K562 (cell line): ENCODE data around the gene SRGAP2B. TPM values are rescaled to one million over a fixed set of nuclear protein-coding genes. Genes with fewer than 3 reads are reported as not detected.
"Not testable (repeated sequence)": the region's sequence is repeated elsewhere in the genome, so short reads cannot be mapped to it uniquely, and the experiment has no call there.

ENCODE experiments used
- ATAC-seq: fragments of 200-7000 bp; cut with Tn5 transposase; 3 replicates; pipeline ENCODE4 v1.9.1; 2020; ENCODE audit warnings: moderate library complexity
- BruUV-seq: library from RNA; stranded (reverse); fragments of 400-500 nt; replicated peaks from 2 replicates; lab custom pipeline; 2021; lab: Mats Ljungman, UMichigan
- CTCF ChIA-PET: fragments of 300-600 bp; formaldehyde crosslinking; extraction: SDS; loops from one replicate; lab custom pipeline; 2021; ENCODE audit warnings: low intra/inter-chr PET ratio; lab: Yijun Ruan, JAX
- POLR2A ChIA-PET: fragments of 300-600, 350-650 bp; sonication (Branson Sonifier 250); formaldehyde crosslinking; extraction: SDS; loops from one replicate; lab custom pipeline; 2021; ENCODE audit warnings: antibody characterized with exemption, inconsistent platforms; lab: Yijun Ruan, JAX
- DNase-seq, 4 experiments: peaks; one replicate each; pipeline versions ENCODE4 v3.0.0 to v3.0.0-alpha.2; 2011 to 2018; ENCODE audit warnings: low spot score in 3 of 4, mixed read lengths in 3 of 4; ENCODE audit errors: extremely low read depth in 1 of 4
- FAIRE-seq: peaks from 2 replicates; lab custom pipeline; 2011; peaks lifted over from hg19 to GRCh38; lab: Jason Lieb, UNC
- H2AFZ ChIP-seq: 2 replicates; pipeline ENCODE4 v1.6.0; 2011; ENCODE audit warnings: low read depth, low read length, control low read depth, inconsistent platforms
- H3K27ac ChIP-seq: fragments of 200-600 bp; 3 replicates; pipeline ENCODE4 v1.8.0; 2011; ENCODE audit warnings: low read depth, mild to moderate bottlenecking, control low read depth, inconsistent platforms, low read length, moderate library complexity, mixed read lengths; ENCODE audit errors: extremely low read depth
- H3K27me3 ChIP-seq, 2 experiments: fragments of 300-600 bp in 1 of 2; 2 replicates in 1 of 2; 3 replicates in 1 of 2; pipeline versions ENCODE4 v1.6.0 to v1.8.0; 2011; ENCODE audit warnings: inconsistent platforms in 2 of 2, low read length in 2 of 2, mild to moderate bottlenecking in 1 of 2, mixed read lengths in 1 of 2, moderate library complexity in 1 of 2; ENCODE audit not compliant: control insufficient read depth in 2 of 2, insufficient read depth in 2 of 2
- H3K36me3 ChIP-seq: fragments of 300-600 bp; 3 replicates; pipeline ENCODE4 v1.8.0; 2011; ENCODE audit warnings: mild to moderate bottlenecking, low read length, inconsistent platforms; ENCODE audit not compliant: control insufficient read depth, insufficient read depth
- H3K4me1 ChIP-seq, 2 experiments: fragments of 200-600 bp in 1 of 2; replicated peaks in 1 of 2; 2 replicates in 1 of 2; 3 replicates in 1 of 2; pipeline versions ENCODE4 v1.5.1 to v1.8.0; 2011; ENCODE audit warnings: inconsistent platforms in 2 of 2, low read length in 2 of 2, mild to moderate bottlenecking in 1 of 2, mixed read lengths in 1 of 2, moderate library complexity in 1 of 2; ENCODE audit not compliant: control insufficient read depth in 2 of 2, insufficient read depth in 2 of 2
- H3K4me2 ChIP-seq: 2 replicates; pipeline ENCODE4 v1.6.1; 2011; ENCODE audit warnings: low read length, control low read depth, inconsistent platforms, mixed read lengths; ENCODE audit not compliant: insufficient read depth
- H3K4me3 ChIP-seq: fragments of 200-600 bp; sonication (generic), shearing (Covaris generic); 2 replicates; pipeline ENCODE4 v1.5.1; 2016; ENCODE audit warnings: control low read depth, inconsistent platforms
- H3K79me2 ChIP-seq: fragments of 200-600 bp; 3 replicates; pipeline ENCODE4 v1.8.0; 2011; ENCODE audit warnings: low read length, inconsistent platforms; ENCODE audit not compliant: control insufficient read depth, insufficient read depth
- H3K9ac ChIP-seq, 2 experiments: 2 replicates each; pipeline versions ENCODE4 v1.6.0 to v1.6.1; 2011; ENCODE audit warnings: low read depth in 2 of 2, low read length in 2 of 2, control low read depth in 1 of 2, inconsistent platforms in 1 of 2, mild to moderate bottlenecking in 1 of 2, mixed read lengths in 1 of 2; ENCODE audit not compliant: insufficient read depth in 1 of 2
- H3K9me1 ChIP-seq: one replicate; pipeline ENCODE4 v1.6.0; 2011; ENCODE audit warnings: inconsistent platforms, mild to moderate bottlenecking, low read length, moderate library complexity; ENCODE audit not compliant: control insufficient read depth, insufficient read depth
- H3K9me3 ChIP-seq: replicated peaks from 2 replicates; pipeline ENCODE4 v1.5.1; 2011; ENCODE audit warnings: low read depth, low read length, inconsistent platforms; ENCODE audit not compliant: control insufficient read depth, insufficient read depth
- H4K20me1 ChIP-seq: replicated peaks from 2 replicates; pipeline ENCODE4 v1.6.1; 2011; ENCODE audit warnings: low read length, inconsistent platforms, mixed read lengths; ENCODE audit not compliant: control insufficient read depth, insufficient read depth
- WGBS: fragments of 100-300 bp; shearing (Covaris generic); methylation state at CpG from one replicate; pipeline ENCODE4 v1.1.6; 2016; ENCODE audit warnings: low coverage, mixed read lengths; ENCODE audit not compliant: insufficient coverage; ENCODE audit errors: missing lambda C conversion rate; 5-methylcytosine and 5-hydroxymethylcytosine counted together
- in situ Hi-C: fragments of 300-500 bp; cut with MboI; formaldehyde crosslinking; loops from 4 replicates; pipeline ENCODE4 v1.15.0; 2018; ENCODE audit warnings: inconsistent platforms, mixed read lengths
- intact Hi-C: fragments of 100-400 bp; cut with micrococcal nuclease; formaldehyde crosslinking; loops from 2 replicates; pipeline ENCODE4 v1.14.2; 2022
- polyA plus RNA-seq, 8 experiments: library from polyadenylated mRNA; depleted of rRNA in 4 of 8; stranded (reverse) in 5 of 8; unstranded in 3 of 8; fragments of >200 nt; fragmentation: Nextera tagmentation in 2 of 8; fragmentation: Illumina TruSeq in 1 of 8; extraction: Ambion mirVana in 2 of 8; extraction: Trizol in 1 of 8; gene quantifications; 2 replicates each; pipeline versions ENCODE4 v1.2.1 to v1.2.3, GENCODE V29; 2011 to 2014; ENCODE audit warnings: inconsistent platforms in 1 of 8, missing spikeins in 1 of 8
- total RNA-seq, 7 experiments: library from RNA; depleted of rRNA in 6 of 7; stranded (reverse); fragments of >200 nt in 6 of 7; fragmentation: Illumina TruSeq in 2 of 7; extraction: Trizol in 2 of 7; gene quantifications; 2 replicates each; pipeline versions ENCODE4 v1.2.1 to v1.2.3, GENCODE V29; 2011 to 2021; ENCODE audit warnings: low replicate concordance in 1 of 7

SRGAP2B gene
- total and polyA plus RNA-seq, 9 of the 15 experiments (the other 6 are each of a cell fraction or from before 2014, with no cell fraction given): 2.5 to 17.6 (median 4.0) TPM

- H3K4me2 ChIP-seq, H3K4me1 ChIP-seq, DNase-seq, H3K4me3 ChIP-seq, H3K27me3 ChIP-seq, H3K79me2 ChIP-seq, H4K20me1 ChIP-seq, H3K9me1 ChIP-seq, H3K36me3 ChIP-seq, FAIRE-seq, H3K9me3 ChIP-seq, H2AFZ ChIP-seq, intact Hi-C loops, BruUV-seq, in situ Hi-C loops, POLR2A ChIA-PET, H3K27ac ChIP-seq, CTCF ChIA-PET, H3K9ac ChIP-seq: not testable (repeated sequence)
- no CpG with 5 or more reads among the region's 2 CpGs for WGBS
- ATAC-seq: peak; percentile 65
Measured at GRCh38 chr1:145015744-145016491, 79.2 kb downstream of the SRGAP2B start.

GRCh38 chr1:145013353-145013752 lies 81.8 kb downstream of the SRGAP2B start:
- H3K9ac ChIP-seq, H3K4me2 ChIP-seq, H3K27ac ChIP-seq, H3K36me3 ChIP-seq, DNase-seq, CTCF ChIA-PET, H2AFZ ChIP-seq, in situ Hi-C loops, H3K79me2 ChIP-seq, ATAC-seq, H3K4me3 ChIP-seq, H3K27me3 ChIP-seq, H3K9me3 ChIP-seq, POLR2A ChIA-PET, BruUV-seq, H3K4me1 ChIP-seq, H3K9me1 ChIP-seq, intact Hi-C loops, H4K20me1 ChIP-seq, FAIRE-seq: not testable (repeated sequence)
- WGBS: 80% methylated on average over 1 of the region's 4 CpGs

GRCh38 chr1:145011811-145012210 lies 83.3 kb downstream of the SRGAP2B start:
- H3K9me3 ChIP-seq, intact Hi-C loops, H3K4me3 ChIP-seq, H2AFZ ChIP-seq, CTCF ChIA-PET, H3K9ac ChIP-seq, BruUV-seq, DNase-seq, POLR2A ChIA-PET, H3K27ac ChIP-seq, ATAC-seq, FAIRE-seq, in situ Hi-C loops, H3K4me1 ChIP-seq, H3K79me2 ChIP-seq, H3K9me1 ChIP-seq, H3K36me3 ChIP-seq, H4K20me1 ChIP-seq, H3K4me2 ChIP-seq, H3K27me3 ChIP-seq: not testable (repeated sequence)
- WGBS: 70% methylated on average over 2 of the region's 4 CpGs

- BruUV-seq, H3K9me3 ChIP-seq, POLR2A ChIA-PET, H4K20me1 ChIP-seq, H3K36me3 ChIP-seq, H3K9me1 ChIP-seq, H3K4me1 ChIP-seq, intact Hi-C loops, H3K4me3 ChIP-seq, CTCF ChIA-PET, H2AFZ ChIP-seq, H3K79me2 ChIP-seq, H3K4me2 ChIP-seq, H3K27me3 ChIP-seq, in situ Hi-C loops, DNase-seq, H3K9ac ChIP-seq, H3K27ac ChIP-seq, FAIRE-seq: not testable (repeated sequence)
- 0% methylated on average over 1 of the region's 3 CpGs for WGBS
- ATAC-seq: peak; percentile 56
Measured at GRCh38 chr1:145010580-145010979, 84.5 kb downstream of the SRGAP2B start.
